ENCODE measurements around the gene C5. TPM values are rescaled to one million over a fixed set of nuclear protein-coding genes. Genes with fewer than 3 reads are reported as not detected.
"Not testable (repeated sequence)": the region's sequence is repeated elsewhere in the genome, so short reads cannot be mapped to it uniquely, and the experiment has no call there.

The C5 gene
- total RNA-seq, 1 donor from 2014 or later, result 14.8 TPM

- no peak for ATAC-seq
- intact Hi-C loops (cut with DNase I), result loop anchor here (10.0 kb wide), 1 partner anchor 63 kb away; no protein-coding TSS in a partner anchor
- DNase-seq (ENCODE audit: low spot score), result no peak
Observed at GRCh38 chr9:121057821-121058220, 7.7 kb upstream of the C5 start.

- no peak for DNase-seq (ENCODE audit: low spot score)
- intact Hi-C loops (cut with DNase I), result loop anchor here (10.0 kb wide), 1 partner anchor 61 kb away; no protein-coding TSS in a partner anchor
- no peak for ATAC-seq
Observed at GRCh38 chr9:121055642-121056143, 5.6 kb upstream of the C5 start.

- DNase-seq (ENCODE audit: low spot score) (no peak), ATAC-seq (no peak)
- intact Hi-C loops (cut with DNase I), result loop anchor here (10.0 kb wide), 1 partner anchor 59 kb away; no protein-coding TSS in a partner anchor
Observed at GRCh38 chr9:121053544-121053943, 3.5 kb upstream of the C5 start.

DNA sequence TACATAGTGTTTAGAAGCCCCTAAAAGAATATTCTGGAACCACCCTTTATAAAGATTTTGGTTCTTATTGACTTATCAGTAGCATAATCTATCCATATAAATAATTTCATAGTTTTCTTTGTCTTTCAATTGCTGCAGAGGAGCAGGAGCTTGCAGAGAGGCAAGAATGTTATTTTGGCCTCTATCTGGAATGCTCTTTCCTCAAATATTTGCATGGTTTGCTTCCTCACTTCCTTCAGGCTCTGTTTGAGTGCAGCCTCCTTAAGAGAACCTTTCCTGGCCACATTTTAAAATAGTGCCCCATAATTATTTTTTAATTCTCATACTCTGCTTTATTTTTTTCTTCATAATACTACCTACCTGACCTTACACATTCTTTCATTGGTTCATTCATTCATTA lies 1.5 kb downstream of the C5 start:
- intact Hi-C loops (cut with DNase I), result no loop called here
- ATAC-seq (no peak), DNase-seq (ENCODE audit: low spot score) (no peak)

DNA sequence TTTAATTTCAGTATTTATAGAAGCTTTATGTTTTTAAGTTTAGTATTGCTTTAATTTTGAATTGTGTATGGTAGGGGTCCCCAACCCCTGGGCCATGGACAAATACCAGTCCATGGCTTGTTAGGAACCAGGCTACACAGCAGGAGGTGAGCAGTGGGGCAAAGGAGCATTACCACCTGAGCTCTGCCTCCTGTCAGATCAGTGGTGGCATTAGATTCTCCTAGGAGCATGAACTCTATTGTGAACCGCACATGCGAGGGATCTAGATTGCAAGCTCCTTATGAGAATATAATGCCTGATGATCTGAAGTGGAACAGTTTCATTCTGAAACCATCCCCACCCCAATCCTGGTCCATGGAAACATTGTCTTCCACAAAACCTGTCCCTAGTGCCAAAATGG lies 1.9 kb downstream of the C5 start:
- ATAC-seq (no peak), DNase-seq (ENCODE audit: low spot score) (no peak)
- intact Hi-C loops (cut with DNase I), result no loop called here

- ATAC-seq (peak; percentile 42), DNase-seq (ENCODE audit: low spot score) (no peak)
- intact Hi-C loops (cut with DNase I), result no loop called here
Observed at GRCh38 chr9:121038804-121039203, 11.3 kb downstream of the C5 start.

DNA sequence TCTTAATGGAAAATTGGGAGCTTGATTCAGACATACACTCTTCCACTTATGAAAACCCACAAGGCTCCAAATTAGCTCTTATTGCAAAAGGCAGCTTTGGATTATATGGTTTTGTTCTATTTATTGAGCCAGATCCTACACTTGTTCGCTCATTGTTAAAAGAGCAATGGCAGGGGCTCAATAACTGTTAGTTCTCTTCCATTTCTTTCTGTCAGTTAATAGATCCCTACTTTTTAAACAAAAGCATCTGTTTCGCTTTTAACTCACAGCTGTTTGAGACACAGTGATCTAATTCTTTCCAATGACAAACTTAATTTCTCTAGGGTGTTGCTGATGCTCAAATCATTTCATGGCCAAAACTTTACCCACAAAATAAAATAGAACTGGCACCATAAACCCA lies 11.7 kb downstream of the C5 start:
- intact Hi-C loops (cut with DNase I), result no loop called here
- no peak for DNase-seq (ENCODE audit: low spot score)
- peak; percentile 58 for ATAC-seq

- ATAC-seq; intact Hi-C loops (cut with DNase I); DNase-seq (ENCODE audit: low spot score): not testable (repeated sequence)
Observed at GRCh38 chr9:121035717-121036116, 14.4 kb downstream of the C5 start.

- no peak for ATAC-seq
- no peak for DNase-seq (ENCODE audit: low spot score)
- intact Hi-C loops (cut with DNase I), result no loop called here
Observed at GRCh38 chr9:121034529-121034928, 15.5 kb downstream of the C5 start.

- intact Hi-C loops (cut with DNase I), result no loop called here
- DNase-seq (ENCODE audit: low spot score), result no peak
Observed at GRCh38 chr9:121029469-121029868, 20.6 kb downstream of the C5 start.

GRCh38 chr9:121028285-121028684 lies 21.8 kb downstream of the C5 start:
- DNase-seq (ENCODE audit: low spot score); intact Hi-C loops (cut with DNase I); ATAC-seq: not testable (repeated sequence)

More at GRCh38 chr9:121029469-121029868, 20.6 kb downstream of the C5 start:
- no peak for ATAC-seq

DNA sequence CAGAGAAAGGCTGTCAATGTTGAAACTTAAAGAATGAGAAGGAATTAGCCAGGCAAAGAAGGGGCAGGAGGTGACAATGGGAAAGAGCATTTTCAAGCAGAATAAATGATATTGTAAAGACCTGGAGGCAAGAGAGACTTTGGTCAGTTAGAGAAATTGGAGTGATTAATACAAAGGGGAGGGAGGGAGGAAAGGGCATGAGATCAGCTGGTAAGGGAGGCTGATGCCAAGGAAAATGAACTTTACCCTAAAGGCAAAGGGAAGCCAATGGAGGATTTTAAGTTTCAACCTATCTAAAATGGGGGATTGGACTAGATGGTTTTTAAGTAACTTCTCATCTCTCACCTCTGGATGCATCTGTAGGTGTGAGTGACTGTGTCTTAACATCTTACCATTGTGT lies 23.3 kb downstream of the C5 start:
- DNase-seq (ENCODE audit: low spot score) (no peak), ATAC-seq (no peak)
- intact Hi-C loops (cut with DNase I), result no loop called here

GRCh38 chr9:121026260-121026691 lies 23.8 kb downstream of the C5 start:
- ATAC-seq, result no peak
- intact Hi-C loops (cut with DNase I), result no loop called here
- no peak for DNase-seq (ENCODE audit: low spot score)

DNA sequence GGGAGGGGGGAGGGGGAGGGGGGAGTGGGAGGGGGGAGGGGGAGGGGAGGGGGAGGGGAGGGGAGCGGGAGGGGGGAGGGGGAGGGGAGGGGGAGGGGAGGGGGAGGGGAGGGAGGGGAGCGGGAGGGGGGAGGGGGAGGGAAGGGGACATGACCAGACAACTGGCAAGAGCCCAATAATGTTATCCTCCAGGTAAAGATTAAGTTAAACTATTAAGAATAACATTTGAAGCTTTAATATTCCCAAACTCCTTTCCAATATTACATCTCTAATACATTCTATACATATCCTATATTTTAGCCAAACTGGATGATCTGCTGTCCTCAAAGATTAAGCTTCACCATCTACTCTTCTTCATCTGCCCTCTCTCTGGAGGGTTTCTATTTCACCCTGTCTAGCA lies 25.8 kb downstream of the C5 start:
- intact Hi-C loops (cut with DNase I), result no loop called here
- DNase-seq (ENCODE audit: low spot score) (no peak), ATAC-seq (no peak)

DNA sequence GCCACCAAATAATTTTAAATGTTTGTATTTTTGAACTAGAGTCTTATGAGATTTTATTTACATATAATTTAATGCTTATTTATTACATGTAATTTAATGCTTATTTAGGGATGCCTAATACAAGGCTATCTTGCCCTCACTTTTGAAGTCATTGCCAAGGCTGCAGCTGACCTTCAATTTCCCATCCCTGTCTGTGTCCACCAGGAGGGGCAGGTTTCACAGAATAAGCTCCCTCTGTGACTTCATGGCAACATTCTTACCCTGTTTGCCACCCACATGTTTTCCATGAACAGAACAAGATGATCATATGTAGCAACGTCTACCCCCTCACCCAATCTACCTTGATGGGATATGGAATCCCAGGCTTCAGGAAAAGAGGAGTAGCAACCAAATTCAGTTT lies 27.0 kb downstream of the C5 start:
- ATAC-seq (no peak), DNase-seq (ENCODE audit: low spot score) (no peak)
- intact Hi-C loops (cut with DNase I), result no loop called here

DNA sequence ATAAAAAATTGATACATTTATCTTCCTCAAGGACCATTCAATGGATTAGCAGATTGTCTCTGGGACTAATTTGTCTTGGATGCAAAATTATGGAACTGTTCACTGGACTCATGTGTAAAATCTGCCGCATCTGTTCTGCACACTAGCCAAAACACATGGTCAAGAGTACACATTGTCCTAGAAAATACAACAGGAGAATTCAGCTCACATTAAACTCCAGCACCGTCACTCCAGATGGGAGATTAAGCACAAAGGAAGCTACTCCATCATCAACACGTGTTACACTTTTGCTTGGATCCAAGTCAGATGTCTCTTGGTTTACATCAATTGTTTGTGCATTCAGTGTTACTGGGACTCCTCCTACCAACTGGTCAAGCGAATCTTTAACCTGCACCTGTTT lies 28.8 kb downstream of the C5 start:
- DNase-seq (ENCODE audit: low spot score), result no peak
- intact Hi-C loops (cut with DNase I), result no loop called here
- peak; percentile 97 for ATAC-seq

GRCh38 chr9:121019273-121019672 lies 30.8 kb downstream of the C5 start:
- intact Hi-C loops (cut with DNase I), result no loop called here
- ATAC-seq (no peak), DNase-seq (ENCODE audit: low spot score) (no peak)

GRCh38 chr9:121013911-121014310 lies 36.2 kb downstream of the C5 start:
- ATAC-seq (no peak), DNase-seq (ENCODE audit: low spot score) (no peak)
- intact Hi-C loops (cut with DNase I), result loop anchor here (5.0 kb wide), 1 partner anchor 588 kb away; no protein-coding TSS in a partner anchor

DNA sequence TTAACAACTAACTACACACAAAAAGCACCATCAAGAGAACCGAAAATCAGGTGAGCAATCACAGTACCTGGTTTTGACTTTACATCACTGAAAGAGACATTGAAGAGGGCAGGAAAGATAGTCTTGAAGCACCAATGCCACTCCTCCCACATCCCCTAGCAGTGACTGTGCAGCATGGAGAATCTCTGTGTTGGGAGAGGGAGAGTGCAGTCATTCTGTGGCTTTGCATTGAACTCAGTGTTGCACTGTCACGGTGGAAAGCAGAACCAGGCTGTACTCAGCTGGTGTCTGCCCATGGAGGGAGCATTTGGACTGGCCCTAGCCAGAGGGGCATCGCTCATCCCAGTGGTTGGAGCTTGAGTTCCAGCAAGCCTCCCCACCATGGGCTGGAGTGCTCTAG lies 40.4 kb downstream of the C5 start:
- ATAC-seq (no peak), DNase-seq (ENCODE audit: low spot score) (no peak)
- intact Hi-C loops (cut with DNase I), result loop anchor here (5.0 kb wide), 1 partner anchor 593 kb away; no protein-coding TSS in a partner anchor

DNA sequence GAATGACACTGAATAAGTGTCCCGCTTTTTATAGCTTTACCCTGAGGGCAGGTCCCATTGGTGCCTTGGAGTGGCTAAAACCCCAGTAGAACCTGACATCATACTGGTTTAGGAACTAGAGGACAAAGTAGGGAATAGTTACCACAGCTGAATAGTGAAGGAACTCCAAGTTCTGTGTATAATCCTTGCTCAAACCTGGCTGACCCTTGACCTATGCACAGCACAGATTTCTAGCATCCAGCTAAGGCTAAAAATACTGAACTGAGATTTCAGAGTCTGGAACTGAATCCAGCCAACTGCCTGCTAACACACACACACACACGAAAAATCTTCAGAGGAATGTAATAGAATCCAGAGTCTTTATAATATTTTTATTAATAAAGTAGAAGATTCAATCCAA lies 50.8 kb downstream of the C5 start:
- DNase-seq (ENCODE audit: low spot score) (no peak), ATAC-seq (no peak)
- intact Hi-C loops (cut with DNase I), result loop anchor here (10.0 kb wide), 1 partner anchor 55 kb away; the partner anchor contains the start of gene C5

DNA sequence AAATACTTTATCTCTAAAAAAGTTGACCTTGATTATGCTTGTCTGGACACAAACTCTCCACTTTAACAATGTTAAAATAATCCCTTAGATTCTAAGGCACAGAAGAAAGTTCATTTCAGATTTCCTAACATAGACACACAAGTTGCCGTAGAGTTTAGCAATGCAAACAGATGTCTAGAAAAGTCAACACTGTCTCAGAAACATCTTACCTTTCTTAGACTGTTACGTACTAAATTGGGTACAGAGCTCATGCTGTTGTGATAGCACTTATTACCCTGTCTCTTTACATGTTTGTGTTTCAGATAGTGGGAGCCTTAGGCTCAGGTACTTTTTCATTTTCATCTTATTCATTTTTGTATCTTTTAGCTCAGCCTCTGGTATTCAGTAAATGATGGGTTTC lies 52.0 kb downstream of the C5 start:
- ATAC-seq (no peak), DNase-seq (ENCODE audit: low spot score) (no peak)
- intact Hi-C loops (cut with DNase I), result loop anchor here (10.0 kb wide), 1 partner anchor 57 kb away; the partner anchor contains the start of gene C5

Measured in sciatic nerve (tissue), 2 donors.